NCI-H2227 (cell line): ENCODE results near the gene LAMC2.

Source experiments
- DNase-seq: peaks from one replicate; lab custom pipeline; 2025; ENCODE audit not compliant: unreplicated experiment; lab: John Stamatoyannopoulos, UW

Gene LAMC2

DNA sequence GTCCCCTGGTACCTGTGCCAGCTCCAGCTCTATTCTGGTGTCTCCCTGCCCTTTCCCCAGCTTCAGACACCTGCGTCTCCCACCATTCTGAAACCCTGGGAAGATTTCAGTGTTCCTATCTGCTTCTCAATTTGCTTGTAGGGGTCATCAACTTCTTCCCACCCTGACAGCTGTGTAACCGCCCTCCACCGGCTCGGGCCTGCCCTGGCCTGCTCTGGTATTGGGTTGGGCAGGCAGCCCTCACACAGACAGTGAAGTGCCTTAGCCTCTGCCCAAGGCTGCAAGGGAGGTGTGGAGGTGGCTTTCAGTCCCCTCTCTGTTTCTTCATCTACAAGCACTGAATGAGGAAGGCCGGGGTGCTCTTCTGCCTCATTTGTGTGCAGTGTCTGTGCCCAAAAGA lies 97.2 kb downstream of the LAMC2 start:
- no peak for DNase-seq

DNA sequence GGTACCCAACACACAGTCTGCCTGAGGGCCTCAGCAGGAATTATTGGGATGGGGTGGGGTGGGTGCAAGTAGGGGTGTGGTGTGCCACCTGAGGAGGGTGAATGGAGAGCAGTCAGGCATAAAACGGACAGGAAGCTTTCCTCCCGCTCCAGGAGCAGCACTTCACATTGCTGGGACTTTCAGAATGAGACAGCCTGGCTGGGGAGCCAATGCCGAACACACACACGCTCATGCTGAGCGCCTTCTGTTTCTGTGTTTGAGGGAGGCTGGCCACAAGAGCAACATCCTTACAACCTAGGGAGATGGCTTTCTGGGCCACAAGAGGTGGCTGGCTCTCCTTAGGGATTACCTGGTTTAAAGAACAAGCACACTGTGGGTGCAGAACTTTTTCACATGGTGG lies 98.0 kb downstream of the LAMC2 start:
- no peak for DNase-seq

DNA sequence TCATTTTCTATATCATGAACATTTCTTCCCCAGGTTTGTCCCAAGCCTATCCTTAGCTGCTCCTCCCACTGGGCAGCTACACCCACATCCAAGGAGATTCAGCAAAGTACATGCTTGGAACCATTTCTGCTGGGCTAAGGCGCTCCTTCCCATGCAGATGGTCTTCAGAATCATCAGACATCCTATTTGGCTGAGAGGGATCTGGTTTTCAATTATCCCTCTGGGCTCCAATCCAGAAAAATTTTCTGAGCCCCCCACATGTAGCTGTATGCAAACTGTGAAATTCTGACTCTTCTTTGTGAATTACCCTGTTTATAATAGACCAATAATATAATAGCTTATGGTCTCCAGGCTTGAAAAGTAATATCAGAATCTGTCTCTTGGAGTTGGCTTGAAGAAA lies 99.2 kb downstream of the LAMC2 start:
- no peak for DNase-seq

DNA sequence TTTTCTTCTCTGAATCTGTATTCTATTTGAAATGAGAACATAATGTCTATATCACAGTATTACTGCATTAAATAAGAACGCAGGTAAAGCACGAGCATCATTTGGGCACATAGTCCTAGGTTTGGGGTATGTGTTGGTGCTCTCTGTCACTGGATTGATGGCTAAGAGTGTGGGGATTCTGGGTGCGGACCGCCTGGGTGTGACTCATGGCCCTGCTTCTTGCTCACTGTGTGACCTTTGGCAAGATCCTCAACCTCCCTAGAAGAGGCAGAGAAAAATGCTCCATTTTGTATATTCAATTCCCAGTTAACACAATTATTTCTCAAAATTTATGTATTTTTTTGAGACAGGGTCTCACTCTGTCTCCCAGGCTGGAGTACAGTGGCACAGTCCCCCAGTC lies 99.7 kb downstream of the LAMC2 start:
- no peak for DNase-seq

DNA sequence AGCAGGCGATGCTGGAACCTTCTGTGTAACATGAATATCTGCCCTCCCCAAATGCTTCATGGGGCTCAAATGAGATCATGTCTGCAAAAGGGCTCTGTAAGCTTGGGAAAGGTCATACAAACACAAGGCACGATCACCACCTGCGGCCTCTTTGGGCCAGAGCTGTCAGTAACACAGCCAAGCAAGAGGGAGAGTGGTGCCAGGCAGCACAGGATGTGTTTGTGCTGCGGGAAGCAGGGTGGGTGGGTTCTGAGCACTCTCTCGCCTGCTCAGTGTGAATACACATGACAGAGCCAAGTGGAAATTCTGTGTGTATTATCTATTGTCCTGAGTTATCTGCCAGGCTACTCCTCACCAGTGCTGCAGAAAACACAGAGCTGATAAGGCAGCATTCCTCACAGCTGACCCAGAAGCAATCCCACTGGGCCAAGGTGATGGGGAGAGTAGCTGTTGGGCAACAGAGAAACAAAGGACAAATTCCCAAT lies 101.2 kb downstream of the LAMC2 start:
- no peak for DNase-seq

DNA sequence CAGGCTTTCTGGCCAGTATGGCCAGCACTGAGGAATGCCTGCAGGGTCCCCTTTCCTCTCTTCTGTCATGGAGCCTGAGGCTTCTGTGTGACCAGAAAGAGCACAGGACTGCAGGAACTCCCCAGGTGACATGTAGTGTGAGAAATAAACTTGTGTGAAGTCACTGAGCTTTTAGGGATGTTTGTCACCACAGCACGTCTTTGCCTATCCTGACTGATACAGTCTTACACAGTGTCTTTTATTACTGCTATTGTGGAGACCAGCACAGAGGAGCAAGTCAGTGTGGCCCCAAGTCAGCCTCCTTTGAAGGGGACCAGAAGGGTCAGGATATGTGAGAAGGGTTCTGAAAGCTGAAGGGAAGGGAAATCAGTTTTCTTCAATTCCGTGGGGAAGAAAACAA lies 102.5 kb downstream of the LAMC2 start:
- no peak for DNase-seq

DNA sequence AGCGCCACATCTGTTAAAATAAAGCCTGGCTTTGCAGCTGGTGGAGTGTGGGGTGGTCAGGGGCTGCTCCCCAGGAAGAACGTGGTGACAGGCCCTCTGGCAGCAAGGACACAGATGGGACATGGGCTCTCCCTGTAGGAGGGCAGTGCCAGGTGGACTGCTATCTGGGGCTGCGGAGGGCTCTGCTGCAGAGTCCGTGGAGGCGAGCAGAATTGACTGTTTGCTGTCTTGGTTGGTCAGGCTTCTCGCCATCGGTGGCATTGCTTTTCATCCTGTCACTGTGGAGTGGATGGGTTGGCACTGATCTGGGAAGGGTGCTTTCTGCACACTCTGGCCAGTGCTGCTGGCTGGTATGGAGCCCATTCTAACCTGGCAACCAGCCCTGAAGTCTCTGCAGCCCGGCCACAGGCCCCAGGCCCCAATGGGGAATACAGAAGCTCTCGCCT lies 103.0 kb downstream of the LAMC2 start:
- no peak for DNase-seq

DNA sequence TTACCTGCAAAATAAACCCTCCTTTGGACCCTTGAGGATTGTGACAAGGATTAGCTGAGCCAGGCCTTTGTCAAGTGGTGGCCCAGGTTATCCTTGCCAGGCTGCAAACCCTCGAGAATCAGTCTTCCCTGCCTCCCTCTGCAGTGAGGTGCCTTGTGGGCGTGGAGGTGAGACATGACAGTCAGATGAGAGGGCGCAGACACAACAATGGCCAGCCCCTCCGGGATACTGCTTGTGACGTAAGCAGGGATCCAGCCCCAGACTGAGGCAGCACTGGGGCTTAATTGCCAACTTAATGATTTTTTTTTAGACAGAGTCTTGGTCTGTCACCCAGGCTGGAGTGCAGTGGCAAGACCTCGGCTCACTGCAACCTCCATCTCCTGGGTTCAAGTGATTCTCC lies 104.6 kb downstream of the LAMC2 start:
- no peak for DNase-seq

DNA sequence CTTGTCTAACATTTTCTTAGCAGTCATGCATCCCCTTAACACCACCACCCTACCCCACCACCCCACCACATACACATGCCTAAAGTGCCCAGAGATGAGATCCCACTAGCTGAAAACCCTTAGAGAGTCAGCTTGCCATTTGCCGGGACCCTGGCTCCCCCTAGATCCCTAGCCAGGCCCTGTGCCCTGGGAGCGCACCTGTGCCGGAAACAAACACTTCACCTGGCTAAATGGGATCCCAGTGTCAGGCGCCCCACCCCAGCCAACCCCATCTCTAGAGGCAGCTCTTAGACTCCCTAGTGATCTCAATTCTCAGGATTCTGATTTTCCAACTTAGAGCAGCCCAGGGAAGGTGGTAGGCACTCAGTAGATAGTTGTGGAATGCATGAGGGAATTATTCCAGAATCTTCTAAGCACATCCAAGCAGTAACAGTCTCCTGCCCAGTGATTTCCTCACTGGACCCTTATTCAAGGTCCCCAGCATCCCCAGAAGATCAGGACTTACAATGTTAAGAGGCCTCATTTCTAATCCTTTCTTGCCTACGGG lies 105.2 kb downstream of the LAMC2 start:
- no peak for DNase-seq

DNA sequence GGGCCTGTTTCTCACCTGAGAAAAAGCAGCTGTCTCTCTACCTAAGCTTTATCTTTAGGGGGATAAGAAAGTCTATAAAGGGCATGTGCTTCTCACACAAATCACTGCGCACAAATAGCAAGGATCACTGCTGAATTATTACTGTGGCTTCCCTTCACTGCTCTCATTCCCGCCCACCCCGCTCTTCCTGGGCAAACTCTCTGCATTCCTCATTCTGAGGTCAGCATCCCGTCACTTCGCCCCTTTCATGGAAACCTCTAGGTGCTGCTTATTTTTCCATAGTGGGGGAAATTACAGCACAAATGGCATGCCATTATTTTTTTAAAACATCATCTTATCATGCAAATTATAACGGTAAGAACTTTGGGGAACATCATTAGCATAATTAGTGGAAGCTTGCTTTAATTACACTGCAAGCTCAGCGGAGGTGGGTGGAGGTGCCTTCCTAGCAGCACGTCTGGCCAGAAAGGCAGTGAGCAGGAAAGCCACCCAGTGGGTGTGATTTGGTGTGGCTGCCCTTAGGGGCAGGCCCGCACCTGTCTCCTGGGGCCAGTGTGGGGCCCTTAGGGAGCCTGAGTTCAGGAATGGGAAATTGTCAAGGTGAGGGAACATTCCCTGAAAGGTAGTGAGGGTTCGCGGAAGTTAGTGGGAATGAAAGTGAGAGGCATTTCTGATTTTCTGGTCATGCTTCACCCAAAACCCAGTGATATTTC lies 105.9 kb downstream of the LAMC2 start:
- no peak for DNase-seq

DNA sequence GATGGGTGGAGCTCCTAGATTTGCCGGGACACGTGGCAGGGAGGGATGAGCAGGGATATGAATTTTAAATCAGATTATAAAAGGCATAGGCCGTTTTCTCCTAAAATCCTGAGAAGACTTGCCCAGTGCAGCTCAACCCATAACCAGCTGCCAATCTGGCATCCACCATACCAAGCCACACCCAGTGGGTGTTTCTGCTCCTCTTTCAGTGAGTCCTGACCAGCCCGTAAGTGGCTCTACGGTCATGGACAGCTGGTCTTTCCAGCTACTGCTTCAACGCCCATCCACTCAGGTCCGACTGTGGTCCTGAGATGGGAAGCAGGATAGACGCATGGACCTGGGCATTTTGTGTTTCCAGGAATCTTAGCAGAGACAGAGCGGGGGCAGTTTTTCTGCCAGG lies 107.2 kb downstream of the LAMC2 start:
- DNase-seq = no peak

DNA sequence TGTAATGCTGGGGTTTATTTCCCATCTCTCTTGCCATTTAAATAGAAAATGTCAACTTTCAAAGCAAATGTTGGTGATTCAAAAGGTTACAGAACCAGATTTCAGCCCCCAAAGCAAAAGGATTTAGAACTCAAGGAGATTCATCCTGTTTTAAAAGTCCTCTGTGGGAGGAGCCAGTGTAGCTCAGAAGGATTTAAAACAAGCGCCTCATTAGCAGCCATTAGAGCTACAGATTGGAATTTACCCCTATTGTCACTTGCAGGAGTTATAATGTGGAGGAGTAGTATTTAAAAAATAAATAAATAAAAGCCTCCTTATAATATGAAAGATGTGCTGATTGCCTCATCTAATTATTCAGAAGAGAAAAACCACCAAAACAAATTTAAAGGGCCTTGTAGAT lies 107.8 kb downstream of the LAMC2 start:
- DNase-seq = no peak
